GM12878 (cell line): Measurements from ENCODE around the gene MCEMP1. TPM values are rescaled to one million over a fixed set of nuclear protein-coding genes. Genes with fewer than 3 reads are reported as not detected.

Experiments
- ATAC-seq: fragments of 200-7000 bp; cut with Tn5 transposase; 3 replicates; pipeline ENCODE4 v1.9.1; 2020; ENCODE audit warnings: mild to moderate bottlenecking, moderate library complexity
- BruUV-seq: library from RNA; stranded (reverse); fragments of 400-500 nt; replicated peaks from 2 replicates; lab custom pipeline; 2021; lab: Mats Ljungman, UMichigan
- CTCF ChIA-PET: fragments of 300-600 bp; sonication (Branson Sonifier 250); formaldehyde crosslinking; extraction: SDS; loops from one replicate; lab custom pipeline; 2021; ENCODE audit warnings: inconsistent platforms; lab: Yijun Ruan, JAX
- POLR2A ChIA-PET: fragments of 350-600 bp; formaldehyde crosslinking; extraction: SDS; loops from one replicate; lab custom pipeline; 2021; ENCODE audit warnings: inconsistent platforms; lab: Charles Lee
- RAD21 ChIA-PET: fragments of 300-600 bp; sonication (Branson Sonifier 250); formaldehyde crosslinking; loops from one replicate; lab custom pipeline; 2023; ENCODE audit warnings: antibody characterized with exemption; ENCODE audit not compliant: unreplicated experiment; lab: Charles Lee
- SMC1A ChIA-PET: fragments of 300-600 bp; sonication (Branson Sonifier 250); formaldehyde crosslinking; loops from one replicate; lab custom pipeline; 2023; ENCODE audit not compliant: unreplicated experiment, uncharacterized antibody; lab: Charles Lee
- DNase-seq: peaks from one replicate; pipeline ENCODE4 v3.0.0-alpha.2; 2011; ENCODE audit warnings: low read depth, low spot score
- FAIRE-seq: peaks from 3 replicates; lab custom pipeline; 2011; peaks lifted over from hg19 to GRCh38; lab: Jason Lieb, UNC
- H2AFZ ChIP-seq: 2 replicates; pipeline ENCODE4 v1.6.0; 2011; ENCODE audit warnings: low read depth, low read length, control low read depth; ENCODE audit not compliant: control insufficient read depth
- H3K27ac ChIP-seq: 2 replicates; pipeline ENCODE4 v1.5.1; 2011; ENCODE audit warnings: control low read depth; ENCODE audit not compliant: control insufficient read depth, insufficient read depth
- H3K27me3 ChIP-seq, 2 experiments: replicated peaks in 1 of 2; 2 replicates each; pipeline versions ENCODE4 v1.6.0 to v1.6.1; 2011; ENCODE audit warnings: low read length in 1 of 2; ENCODE audit not compliant: control insufficient read depth in 2 of 2, insufficient read depth in 2 of 2
- H3K36me3 ChIP-seq, 2 experiments: 2 replicates each; pipeline ENCODE4 v1.5.1; 2011; ENCODE audit warnings: low read length in 1 of 2; ENCODE audit not compliant: control insufficient read depth in 2 of 2, insufficient read depth in 2 of 2
- H3K4me1 ChIP-seq: 2 replicates; pipeline ENCODE4 v1.6.1; 2011; ENCODE audit warnings: mild to moderate bottlenecking, low read length, moderate library complexity, mixed read lengths; ENCODE audit not compliant: control insufficient read depth, insufficient read depth
- H3K4me2 ChIP-seq: 2 replicates; pipeline ENCODE4 v1.6.0; 2011; ENCODE audit warnings: control low read depth; ENCODE audit not compliant: control insufficient read depth, insufficient read depth
- H3K4me3 ChIP-seq: fragments of 200-600 bp; sonication (generic); 2 replicates; pipeline ENCODE4 v1.5.1; 2016
- H3K79me2 ChIP-seq: 2 replicates; pipeline ENCODE4 v1.6.0; 2011; ENCODE audit warnings: low read length; ENCODE audit not compliant: control insufficient read depth, insufficient read depth
- H3K9ac ChIP-seq: 2 replicates; pipeline ENCODE4 v1.8.0; 2011; ENCODE audit warnings: low read length, control low read depth, mixed read lengths; ENCODE audit not compliant: control insufficient read depth, insufficient read depth
- H3K9me3 ChIP-seq: replicated peaks from 3 replicates; pipeline ENCODE4 v1.5.1; 2011; ENCODE audit warnings: mild to moderate bottlenecking, low read length; ENCODE audit not compliant: control insufficient read depth, insufficient read depth
- H4K20me1 ChIP-seq: 2 replicates; pipeline ENCODE4 v1.6.0; 2011; ENCODE audit not compliant: control insufficient read depth, insufficient read depth
- CBX3 ChIP-seq: fragments of 200-600 bp; sonication (generic); IDR thresholded peaks from 2 replicates; pipeline ENCODE4 v1.6.1; 2016; ENCODE audit warnings: low read depth, borderline replicate concordance
- CHD1 ChIP-seq: IDR thresholded peaks from 2 replicates; pipeline ENCODE4 v1.6.1; 2012; ENCODE audit warnings: low read depth, low read length, improper control_type of control experiment
- CREM ChIP-seq: IDR thresholded peaks from 2 replicates; pipeline ENCODE4 v1.6.1; 2014; ENCODE audit warnings: antibody characterized with exemption, low read depth
- FOXK2 ChIP-seq: fragments of 450-650 bp; IDR thresholded peaks from 2 replicates; pipeline ENCODE4 v1.6.1; 2017; ENCODE audit warnings: mild to moderate bottlenecking, moderate library complexity
- MTA2 ChIP-seq: fragments of 450-650 bp; IDR thresholded peaks from 2 replicates; pipeline ENCODE4 v1.6.1; 2016; ENCODE audit warnings: low read depth, mild to moderate bottlenecking, moderate library complexity
- POLR2A ChIP-seq: IDR thresholded peaks from 2 replicates; pipeline ENCODE4 v1.6.1; 2011; ENCODE audit warnings: low read depth, mild to moderate bottlenecking, low read length
- RAD21 ChIP-seq: IDR thresholded peaks from 2 replicates; pipeline ENCODE4 v1.6.1; 2011; ENCODE audit warnings: mild to moderate bottlenecking, low read depth, low read length, moderate library complexity; ENCODE audit not compliant: insufficient read depth
- RBBP5 ChIP-seq: fragments of 200-600 bp; sonication (generic); conservative IDR thresholded peaks from 2 replicates; pipeline ENCODE4 v1.6.1; 2016
- RCOR1 ChIP-seq: conservative IDR thresholded peaks from 2 replicates; pipeline ENCODE4 v1.6.1; 2012; ENCODE audit warnings: low read depth, low read length, improper control_type of control experiment
- RUNX3 ChIP-seq: IDR thresholded peaks from 2 replicates; pipeline ENCODE4 v1.6.1; 2012; ENCODE audit warnings: low read length, inconsistent platforms
- WRNIP1 ChIP-seq: IDR thresholded peaks from 2 replicates; pipeline ENCODE4 v1.6.1; 2011; ENCODE audit warnings: low read depth, low read length, improper control_type of control experiment, borderline replicate concordance
- YBX1 ChIP-seq: fragments of 450-650 bp; IDR thresholded peaks from 2 replicates; pipeline ENCODE4 v1.6.1; 2016; ENCODE audit warnings: antibody characterized with exemption
- WGBS: methylation state at CpG from one replicate; pipeline ENCODE4 v1.1.6; 2016; ENCODE audit warnings: low lambda C conversion rate; ENCODE audit not compliant: insufficient replicate concordance, insufficient coverage; ENCODE audit errors: missing lambda C conversion rate; 5-methylcytosine and 5-hydroxymethylcytosine counted together
- in situ Hi-C: fragments of 300-500 bp; cut with MboI; formaldehyde crosslinking; loops from 9 replicates; pipeline ENCODE4 v1.14.3; 2018; ENCODE audit warnings: mixed read lengths
- intact Hi-C: fragments of 100-400 bp; cut with micrococcal nuclease; formaldehyde crosslinking; loops from one replicate; pipeline ENCODE4 v1.14.2; 2022; ENCODE audit not compliant: unreplicated experiment
- polyA plus RNA-seq, 11 experiments: library from polyadenylated mRNA; depleted of rRNA in 4 of 11; unstranded in 6 of 11; stranded (reverse) in 5 of 11; fragments of >200 nt; fragmentation: Nextera tagmentation in 4 of 11; fragmentation: Illumina TruSeq in 1 of 11; extraction: Ambion mirVana in 4 of 11; extraction: Trizol in 1 of 11; gene quantifications; 1 replicate in 1 of 11; 2 replicates in 10 of 11; pipeline versions ENCODE4 v1.2.1 to v1.2.3, GENCODE V29; 2011 to 2016; ENCODE audit warnings: inconsistent platforms in 2 of 11, missing spikeins in 2 of 11, low read depth in 1 of 11
- total RNA-seq, 4 experiments: library from RNA; depleted of rRNA in 3 of 4; stranded (reverse); fragments of >200 nt in 3 of 4; fragmentation: Illumina TruSeq in 1 of 4; extraction: Trizol in 1 of 4; gene quantifications; 2 replicates each; pipeline versions ENCODE4 v1.2.1 to v1.2.3, GENCODE V29; 2013 to 2021
- TF ChIP-seq, protein P1 (sequence below): IDR thresholded peaks from 2 replicates; pipeline ENCODE4 v1.6.1; 2012; ENCODE audit warnings: low read depth, low read length, improper control_type of control experiment
- TF ChIP-seq, protein P2 (sequence below): fragments of 450-650 bp; IDR thresholded peaks from 2 replicates; pipeline ENCODE4 v1.6.1; 2017; ENCODE audit warnings: mild to moderate bottlenecking, low read depth, inconsistent platforms; ENCODE audit not compliant: poor library complexity, severe bottlenecking
- TF ChIP-seq, protein P3 (sequence below): IDR thresholded peaks from 2 replicates; pipeline ENCODE4 v1.6.1; 2011; ENCODE audit warnings: borderline replicate concordance, low read depth, mild to moderate bottlenecking, moderate library complexity, low read length; ENCODE audit not compliant: insufficient read depth, poor library complexity, severe bottlenecking
- TF ChIP-seq, protein P4 (sequence below): IDR thresholded peaks from 2 replicates; pipeline ENCODE4 v1.6.1; 2011; ENCODE audit warnings: low read depth, mild to moderate bottlenecking, low read length, moderate library complexity, borderline replicate concordance; ENCODE audit errors: extremely low read depth

MCEMP1 gene
- total and polyA plus RNA-seq, 10 of the 15 experiments (the other 5 are each of a cell fraction or from before 2014, with no cell fraction given), result 0.08 to 0.55 (median 0.26) TPM; not detected in 1

DNA sequence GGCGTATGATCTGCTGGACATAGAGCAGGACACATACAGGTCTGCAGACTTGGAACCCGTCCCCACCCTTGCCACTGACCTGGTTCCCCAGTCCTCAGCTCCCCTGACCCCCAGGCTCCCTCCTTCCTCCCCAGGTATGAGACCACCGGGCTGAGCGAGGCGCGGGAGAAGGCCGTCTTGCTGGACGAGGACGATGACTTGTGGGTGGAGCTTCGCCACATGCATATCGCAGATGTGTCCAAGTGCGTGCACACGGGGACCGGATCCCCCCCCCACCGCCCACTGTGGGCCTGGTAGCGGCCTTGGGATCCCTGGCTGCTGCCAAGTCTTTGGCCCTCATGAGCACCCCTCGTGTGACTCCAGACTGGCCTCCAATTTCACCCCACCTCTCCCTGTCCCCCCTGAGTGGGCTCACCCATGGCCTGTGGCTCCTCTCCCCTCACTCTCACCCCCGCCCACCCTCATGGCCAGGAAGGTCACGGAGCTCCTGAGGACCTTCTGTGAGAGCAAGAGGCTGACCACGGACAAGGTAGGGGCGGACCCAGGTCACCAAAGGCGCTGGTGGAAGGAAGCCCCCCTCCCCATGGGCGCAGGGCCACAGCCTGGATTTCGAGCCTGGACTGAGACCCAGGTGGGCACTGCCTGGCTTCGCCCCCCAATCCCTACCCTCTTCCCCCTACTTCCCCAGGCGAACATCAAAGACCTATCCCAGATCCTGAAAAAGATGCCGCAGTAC, 34.4 kb upstream of the MCEMP1 start:
- intact Hi-C loops, result no loop called here

More for the DNA sequence above, 34.4 kb upstream of the MCEMP1 start:
- H3K27ac ChIP-seq, result no peak overlapping the region
- RAD21 ChIA-PET, result no interaction called here
- H3K4me2 ChIP-seq, result no peak overlapping the region
- no peak overlapping the region for H3K4me3 ChIP-seq
- POLR2A ChIA-PET, result no interaction called here
- FAIRE-seq, result no peak
- H3K9me3 ChIP-seq, result no peaks in the 10 kb centered on the region; the same call in 2 of the 3 replicates
- peaks cover 6% of the 10 kb centered on the region; the same call in 1 of the 2 replicates for H3K4me1 ChIP-seq
- in situ Hi-C loops, result no loop called here
- TF ChIP-seq CHD1 (no peak), WRNIP1 (no peak), MTA2 (no peak), POLR2A (no peak; the same call in none of the 2 replicates), YBX1 (no peak), RAD21 (no peak), RCOR1 (no peak), CREM (no peak), RBBP5 (no peak), RUNX3 (no peak), CBX3 (no peak), FOXK2 (no peak)
- TF ChIP-seq, protein P1, sequence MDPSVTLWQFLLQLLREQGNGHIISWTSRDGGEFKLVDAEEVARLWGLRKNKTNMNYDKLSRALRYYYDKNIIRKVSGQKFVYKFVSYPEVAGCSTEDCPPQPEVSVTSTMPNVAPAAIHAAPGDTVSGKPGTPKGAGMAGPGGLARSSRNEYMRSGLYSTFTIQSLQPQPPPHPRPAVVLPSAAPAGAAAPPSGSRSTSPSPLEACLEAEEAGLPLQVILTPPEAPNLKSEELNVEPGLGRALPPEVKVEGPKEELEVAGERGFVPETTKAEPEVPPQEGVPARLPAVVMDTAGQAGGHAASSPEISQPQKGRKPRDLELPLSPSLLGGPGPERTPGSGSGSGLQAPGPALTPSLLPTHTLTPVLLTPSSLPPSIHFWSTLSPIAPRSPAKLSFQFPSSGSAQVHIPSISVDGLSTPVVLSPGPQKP, result no peak
- TF ChIP-seq, protein P2, sequence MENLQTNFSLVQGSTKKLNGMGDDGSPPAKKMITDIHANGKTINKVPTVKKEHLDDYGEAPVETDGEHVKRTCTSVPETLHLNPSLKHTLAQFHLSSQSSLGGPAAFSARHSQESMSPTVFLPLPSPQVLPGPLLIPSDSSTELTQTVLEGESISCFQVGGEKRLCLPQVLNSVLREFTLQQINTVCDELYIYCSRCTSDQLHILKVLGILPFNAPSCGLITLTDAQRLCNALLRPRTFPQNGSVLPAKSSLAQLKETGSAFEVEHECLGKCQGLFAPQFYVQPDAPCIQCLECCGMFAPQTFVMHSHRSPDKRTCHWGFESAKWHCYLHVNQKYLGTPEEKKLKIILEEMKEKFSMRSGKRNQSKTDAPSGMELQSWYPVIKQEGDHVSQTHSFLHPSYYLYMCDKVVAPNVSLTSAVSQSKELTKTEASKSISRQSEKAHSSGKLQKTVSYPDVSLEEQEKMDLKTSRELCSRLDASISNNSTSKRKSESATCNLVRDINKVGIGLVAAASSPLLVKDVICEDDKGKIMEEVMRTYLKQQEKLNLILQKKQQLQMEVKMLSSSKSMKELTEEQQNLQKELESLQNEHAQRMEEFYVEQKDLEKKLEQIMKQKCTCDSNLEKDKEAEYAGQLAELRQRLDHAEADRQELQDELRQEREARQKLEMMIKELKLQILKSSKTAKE, result no peak
- TF ChIP-seq, protein P3, sequence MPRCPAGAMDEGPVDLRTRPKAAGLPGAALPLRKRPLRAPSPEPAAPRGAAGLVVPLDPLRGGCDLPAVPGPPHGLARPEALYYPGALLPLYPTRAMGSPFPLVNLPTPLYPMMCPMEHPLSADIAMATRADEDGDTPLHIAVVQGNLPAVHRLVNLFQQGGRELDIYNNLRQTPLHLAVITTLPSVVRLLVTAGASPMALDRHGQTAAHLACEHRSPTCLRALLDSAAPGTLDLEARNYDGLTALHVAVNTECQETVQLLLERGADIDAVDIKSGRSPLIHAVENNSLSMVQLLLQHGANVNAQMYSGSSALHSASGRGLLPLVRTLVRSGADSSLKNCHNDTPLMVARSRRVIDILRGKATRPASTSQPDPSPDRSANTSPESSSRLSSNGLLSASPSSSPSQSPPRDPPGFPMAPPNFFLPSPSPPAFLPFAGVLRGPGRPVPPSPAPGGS, result no peak
- TF ChIP-seq, protein P4, sequence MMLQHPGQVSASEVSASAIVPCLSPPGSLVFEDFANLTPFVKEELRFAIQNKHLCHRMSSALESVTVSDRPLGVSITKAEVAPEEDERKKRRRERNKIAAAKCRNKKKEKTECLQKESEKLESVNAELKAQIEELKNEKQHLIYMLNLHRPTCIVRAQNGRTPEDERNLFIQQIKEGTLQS, result no peak
- no TSS peak for BruUV-seq
- no peak for DNase-seq
- no peak for ATAC-seq
- H4K20me1 ChIP-seq, result no peaks in the 10 kb centered on the region
- SMC1A ChIA-PET, result no interaction called here
- H3K9ac ChIP-seq, result no peak overlapping the region
- H3K36me3 ChIP-seq, result peaks cover 0 to 7% of the 10 kb centered on the region in 2 experiments; a peak in 3 of 4 replicates
- 87% methylated on average over 19 of the region's 27 CpGs for WGBS
- H3K27me3 ChIP-seq, result no peaks in the 10 kb centered on the region
- CTCF ChIA-PET, result interaction anchor here (0.7 to 1.2 kb wide), 2 partner anchors 13 to 74 kb away, joined by 3 read pairs; partner anchors contain the start of gene PET100
- H2AFZ ChIP-seq, result no peak overlapping the region
- peaks cover 10% of the 10 kb centered on the region for H3K79me2 ChIP-seq
